PC-9 (cell line): ENCODE results near the gene ROBO4. TPM values are rescaled to one million over a fixed set of nuclear protein-coding genes. Genes with fewer than 3 reads are reported as not detected.

Experiments
- BruUV-seq: library from RNA; stranded (reverse); fragments of 400-500 nt; replicated peaks from 2 replicates; lab custom pipeline; 2021; lab: Mats Ljungman, UMichigan
- CTCF ChIA-PET: fragments of 300-600 bp; sonication (Branson Sonifier 250); formaldehyde crosslinking; loops from one replicate; lab custom pipeline; 2022; ENCODE audit warnings: antibody characterized with exemption; lab: Charles Lee
- POLR2A ChIA-PET: fragments of 300-600 bp; sonication (Branson Sonifier 250); formaldehyde crosslinking; loops from one replicate; lab custom pipeline; 2022; ENCODE audit warnings: antibody characterized with exemption; ENCODE audit not compliant: unreplicated experiment; lab: Charles Lee
- DNase-seq, 2 experiments: peaks; one replicate each; pipeline versions ENCODE4 v3.0.0 to v3.0.0-alpha.2; 2015 to 2022; ENCODE audit warnings: mixed read lengths in 1 of 2
- H2AFZ ChIP-seq: fragments of 200-600 bp; sonication (generic); 2 replicates; pipeline ENCODE4 v1.8.1; 2017; ENCODE audit warnings: antibody characterized with exemption
- H3F3A ChIP-seq: fragments of 200-600 bp; sonication (generic); 2 replicates; pipeline ENCODE4 v1.8.1; 2017; ENCODE audit warnings: antibody characterized with exemption, mild to moderate bottlenecking, low read depth; ENCODE audit not compliant: insufficient read depth
- H3K27ac ChIP-seq: fragments of 200-600 bp; sonication (generic); 2 replicates; pipeline ENCODE4 v1.6.1; 2016; ENCODE audit warnings: mixed run types
- H3K27me3 ChIP-seq: fragments of 200-600 bp; sonication (generic); 2 replicates; pipeline ENCODE4 v1.6.1; 2016; ENCODE audit warnings: low read depth, mixed run types; ENCODE audit not compliant: insufficient read depth
- H3K36me3 ChIP-seq: fragments of 200-600 bp; sonication (generic); 2 replicates; pipeline ENCODE4 v1.6.1; 2016; ENCODE audit warnings: low read depth, mixed run types
- H3K4me1 ChIP-seq: fragments of 200-600 bp; sonication (generic); replicated peaks from 2 replicates; pipeline ENCODE4 v1.6.1; 2016; ENCODE audit warnings: mixed run types; ENCODE audit not compliant: insufficient read depth
- H3K4me2 ChIP-seq: fragments of 200-600 bp; sonication (generic); 2 replicates; pipeline ENCODE4 v1.6.1; 2017; ENCODE audit warnings: mixed run types
- H3K4me3 ChIP-seq: fragments of 200-600 bp; sonication (generic); 2 replicates; pipeline ENCODE4 v1.6.1; 2016; ENCODE audit warnings: mixed run types
- H3K79me2 ChIP-seq: fragments of 200-600 bp; sonication (generic); 2 replicates; pipeline ENCODE4 v1.6.1; 2017; ENCODE audit warnings: low read depth, mixed run types
- H3K9me2 ChIP-seq: fragments of 200-600 bp; sonication (generic); 2 replicates; pipeline ENCODE4 v1.8.1; 2017; ENCODE audit warnings: mild to moderate bottlenecking; ENCODE audit not compliant: insufficient read depth
- H3K9me3 ChIP-seq: fragments of 200-600 bp; sonication (generic); 2 replicates; pipeline ENCODE4 v1.8.1; 2016; ENCODE audit warnings: low read depth; ENCODE audit not compliant: insufficient read depth
- H4K20me1 ChIP-seq: fragments of 200-600 bp; sonication (generic); 2 replicates; pipeline ENCODE4 v1.8.1; 2017; ENCODE audit not compliant: insufficient read depth
- EZH2 ChIP-seq: fragments of 200-600 bp; sonication (generic); IDR thresholded peaks from 2 replicates; pipeline ENCODE4 v1.8.0; 2017; ENCODE audit warnings: antibody characterized with exemption, low read depth
- intact Hi-C: fragments of 100-400 bp; cut with micrococcal nuclease; formaldehyde crosslinking; loops from one replicate; pipeline ENCODE4 v1.10.0; 2022; ENCODE audit not compliant: unreplicated experiment
- total RNA-seq: library from RNA; stranded (reverse); gene quantifications from 2 replicates; pipeline ENCODE4 v1.2.3, GENCODE V29; 2021
- TF ChIP-seq, protein P1 (sequence below): fragments of 200-600 bp; sonication (generic); conservative IDR thresholded peaks from 2 replicates; pipeline ENCODE4 v1.6.1; 2017; ENCODE audit warnings: mixed run types, antibody characterized with exemption, mild to moderate bottlenecking, moderate library complexity

The ROBO4 gene
- total RNA-seq, 1 experiment from 2014 or later, result not detected

DNA sequence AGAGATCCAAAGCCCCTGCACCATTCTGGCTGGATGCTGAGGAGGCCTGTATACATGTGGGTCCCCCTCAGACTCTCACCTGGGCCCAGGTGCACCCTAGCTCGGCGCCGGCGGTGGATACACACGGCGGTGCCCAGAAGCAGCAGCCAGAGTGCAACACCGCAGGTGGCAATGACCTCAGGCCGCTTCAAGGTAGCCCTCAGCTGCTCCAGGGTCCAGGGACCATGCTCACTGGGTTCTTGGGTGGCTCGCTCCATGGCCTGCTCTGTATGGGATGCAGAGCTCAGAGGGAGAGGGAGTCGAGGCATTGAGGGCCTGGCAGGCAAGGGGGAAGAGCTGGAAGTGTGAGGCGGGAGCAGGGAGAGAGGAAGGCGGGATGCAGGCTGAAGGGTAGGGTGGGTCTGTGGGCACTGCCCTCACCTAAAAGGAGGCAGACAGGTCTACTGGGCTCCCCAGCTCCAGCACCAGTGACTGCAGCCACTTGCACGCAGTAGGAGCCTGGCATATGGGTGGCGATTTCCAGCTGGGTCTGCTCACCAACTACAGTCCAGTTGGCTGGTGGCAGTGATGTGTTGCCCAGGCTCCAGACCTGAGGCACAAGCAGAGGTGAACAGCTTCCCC, 3.8 kb downstream of the ROBO4 start:
- Histone ChIP-seq H3K9me2 (no peaks in the 10 kb centered on the region), H3K9me3 (no peaks in the 10 kb centered on the region), H3F3A (peaks cover 9% of the 10 kb centered on the region; the same call in 1 of the 2 replicates), H2AFZ (no peak overlapping the region), H3K4me2 (no peak overlapping the region), H3K27ac (no peak overlapping the region), H3K36me3 (no peaks in the 10 kb centered on the region), H3K27me3 (no peaks in the 10 kb centered on the region), H3K4me1 (peaks cover 12% of the 10 kb centered on the region), H3K4me3 (no peak overlapping the region), H3K79me2 (no peaks in the 10 kb centered on the region), H4K20me1 (no peaks in the 10 kb centered on the region)
- intact Hi-C loops, result no loop called here
- ChIA-PET CTCF (no interaction called here), POLR2A (no interaction called here)
- no peak for TF ChIP-seq EZH2
- TF ChIP-seq, protein P1, sequence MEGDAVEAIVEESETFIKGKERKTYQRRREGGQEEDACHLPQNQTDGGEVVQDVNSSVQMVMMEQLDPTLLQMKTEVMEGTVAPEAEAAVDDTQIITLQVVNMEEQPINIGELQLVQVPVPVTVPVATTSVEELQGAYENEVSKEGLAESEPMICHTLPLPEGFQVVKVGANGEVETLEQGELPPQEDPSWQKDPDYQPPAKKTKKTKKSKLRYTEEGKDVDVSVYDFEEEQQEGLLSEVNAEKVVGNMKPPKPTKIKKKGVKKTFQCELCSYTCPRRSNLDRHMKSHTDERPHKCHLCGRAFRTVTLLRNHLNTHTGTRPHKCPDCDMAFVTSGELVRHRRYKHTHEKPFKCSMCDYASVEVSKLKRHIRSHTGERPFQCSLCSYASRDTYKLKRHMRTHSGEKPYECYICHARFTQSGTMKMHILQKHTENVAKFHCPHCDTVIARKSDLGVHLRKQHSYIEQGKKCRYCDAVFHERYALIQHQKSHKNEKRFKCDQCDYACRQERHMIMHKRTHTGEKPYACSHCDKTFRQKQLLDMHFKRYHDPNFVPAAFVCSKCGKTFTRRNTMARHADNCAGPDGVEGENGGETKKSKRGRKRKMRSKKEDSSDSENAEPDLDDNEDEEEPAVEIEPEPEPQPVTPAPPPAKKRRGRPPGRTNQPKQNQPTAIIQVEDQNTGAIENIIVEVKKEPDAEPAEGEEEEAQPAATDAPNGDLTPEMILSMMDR, result no peak
- no peak for DNase-seq
- no TSS peak for BruUV-seq

DNA sequence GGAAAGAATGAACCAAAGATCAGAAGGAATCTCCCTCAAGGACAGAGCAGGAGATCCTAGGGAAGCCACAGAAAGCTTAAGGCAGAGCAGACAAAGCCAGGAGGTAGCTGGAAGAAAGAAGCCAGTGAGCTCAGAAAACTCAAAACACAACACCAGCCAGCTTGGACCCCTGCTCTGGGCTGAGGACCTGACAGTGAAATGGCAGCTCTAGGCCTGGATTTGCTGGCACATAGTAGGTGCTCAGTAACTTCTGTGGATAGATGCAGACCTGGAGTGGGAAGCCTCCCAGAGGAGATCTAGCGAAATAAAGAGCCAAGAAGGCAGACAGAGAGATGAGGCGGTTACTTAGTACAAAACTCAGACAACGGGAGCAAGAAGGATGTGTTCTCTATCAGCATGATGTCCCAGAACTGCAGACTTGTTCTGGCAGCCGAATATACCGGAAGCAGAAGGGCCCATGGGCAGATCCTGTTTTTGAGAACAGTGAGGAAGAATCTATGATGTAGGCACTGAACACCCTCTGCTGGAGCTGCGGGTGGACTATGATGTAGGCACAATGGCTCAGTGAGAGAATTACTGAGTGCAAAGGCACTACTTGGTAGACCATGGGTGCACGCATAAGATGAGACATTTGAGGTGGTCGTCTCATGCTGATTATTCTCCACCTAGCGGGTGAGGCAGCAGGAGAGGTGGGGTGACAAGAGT, 4.8 kb downstream of the ROBO4 start:
- peaks cover 2% of the 10 kb centered on the region; the same call in 1 of the 2 replicates for H3F3A ChIP-seq
- H3K27ac ChIP-seq, result no peak overlapping the region
- H3K36me3 ChIP-seq, result no peaks in the 10 kb centered on the region
- H3K9me3 ChIP-seq, result no peaks in the 10 kb centered on the region
- H3K9me2 ChIP-seq, result no peaks in the 10 kb centered on the region
- intact Hi-C loops, result no loop called here
- no peaks in the 10 kb centered on the region for H4K20me1 ChIP-seq
- peaks cover 3% of the 10 kb centered on the region; the same call in 1 of the 2 replicates for H3K4me1 ChIP-seq
- H2AFZ ChIP-seq, result no peak overlapping the region
- no peak for TF ChIP-seq EZH2
- TF ChIP-seq, protein P1, result no peak
- H3K4me2 ChIP-seq, result no peak overlapping the region
- POLR2A ChIA-PET, result no interaction called here
- H3K27me3 ChIP-seq, result peaks cover 1% of the 10 kb centered on the region; the same call in 1 of the 2 replicates
- no TSS peak for BruUV-seq
- no peaks in the 10 kb centered on the region for H3K79me2 ChIP-seq
- CTCF ChIA-PET, result interaction anchor here (0.5 kb wide), 1 partner anchor 561 kb away, joined by 3 read pairs; no protein-coding TSS in a partner anchor
- no peak overlapping the region for H3K4me3 ChIP-seq
- no peak for DNase-seq

DNA sequence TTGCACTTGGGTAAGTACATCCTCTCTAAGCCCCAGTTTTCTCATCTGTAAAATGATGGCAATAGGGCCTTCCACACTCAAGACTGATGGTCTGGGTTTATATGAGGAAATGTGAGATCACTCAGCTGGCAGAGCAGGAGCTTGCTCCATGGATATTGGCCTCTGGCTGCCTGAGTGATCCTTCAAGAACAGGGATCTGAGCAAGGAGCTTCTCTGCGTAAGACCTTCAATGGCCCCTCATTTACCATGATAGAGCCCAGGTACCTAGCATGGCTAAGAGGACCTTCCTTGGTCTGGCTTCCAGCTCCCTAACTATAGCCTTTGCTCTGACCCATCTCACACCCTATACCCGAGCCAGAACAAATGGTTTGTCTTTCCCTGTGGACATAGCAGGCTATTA, 5.5 kb downstream of the ROBO4 start:
- CTCF ChIA-PET, result no interaction called here
- BruUV-seq, result no TSS peak
- Histone ChIP-seq H3F3A (no peaks in the 10 kb centered on the region), H3K27me3 (peaks cover 9% of the 10 kb centered on the region; the same call in 1 of the 2 replicates), H4K20me1 (no peaks in the 10 kb centered on the region), H3K4me3 (no peak overlapping the region), H3K9me2 (no peaks in the 10 kb centered on the region), H3K9me3 (no peaks in the 10 kb centered on the region), H2AFZ (no peak overlapping the region), H3K4me2 (no peak overlapping the region), H3K79me2 (no peaks in the 10 kb centered on the region), H3K4me1 (no peaks in the 10 kb centered on the region), H3K27ac (no peak overlapping the region), H3K36me3 (no peaks in the 10 kb centered on the region)
- DNase-seq, result no peak
- intact Hi-C loops, result no loop called here
- POLR2A ChIA-PET, result no interaction called here
- no peak for TF ChIP-seq EZH2
- TF ChIP-seq, protein P1, result no peak
